K562 (cell line): ENCODE results near the gene ANKRD2. TPM values are rescaled to one million over a fixed set of nuclear protein-coding genes. Genes with fewer than 3 reads are reported as not detected.

ENCODE experiments used
- E2F4 ChIP-seq: sonication (generic); formaldehyde crosslinking; IDR thresholded peaks from 2 replicates; pipeline ENCODE4 v1.8.0; 2022; ENCODE audit warnings: mild to moderate bottlenecking, low read depth, missing genetic modification reagents
- HNRNPUL1 ChIP-seq: fragments of 200-400 bp; formaldehyde crosslinking; IDR thresholded peaks from 2 replicates; pipeline ENCODE4 v1.6.1; 2017; ENCODE audit warnings: low read length
- PCBP1 ChIP-seq: fragments of 200-400 bp; formaldehyde crosslinking; IDR thresholded peaks from 2 replicates; pipeline ENCODE4 v1.6.1; 2018; ENCODE audit warnings: mild to moderate bottlenecking, low read depth, low read length; ENCODE audit not compliant: poor library complexity, severe bottlenecking
- ZKSCAN8 ChIP-seq: fragments of 200-800 bp; sonication (Bioruptor generic); IDR thresholded peaks from 2 replicates; pipeline ENCODE4 v1.6.1; 2016; ENCODE audit warnings: missing genetic modification characterization, missing compliant biosample characterization
- ZMIZ1 ChIP-seq, 2 experiments: fragments of 150-350 bp in 1 of 2; IDR thresholded peaks; 2 replicates each; pipeline ENCODE4 v1.6.1; 2012 to 2016; ENCODE audit warnings: low read depth in 2 of 2, low read length in 2 of 2, mild to moderate bottlenecking in 1 of 2, moderate library complexity in 1 of 2
- ZNF280B ChIP-seq: fragments of 250-450 bp; sonication (Bioruptor Pico); IDR thresholded peaks from 2 replicates; pipeline ENCODE4 v1.5.1; 2021; ENCODE audit warnings: mild to moderate bottlenecking
- ZNF384 ChIP-seq: IDR thresholded peaks from 2 replicates; pipeline ENCODE4 v1.6.1; 2012; ENCODE audit warnings: low read depth, low read length, improper control_type of control experiment
- polyA plus RNA-seq, 8 experiments: library from polyadenylated mRNA; depleted of rRNA in 4 of 8; stranded (reverse) in 5 of 8; unstranded in 3 of 8; fragments of >200 nt; fragmentation: Nextera tagmentation in 2 of 8; fragmentation: Illumina TruSeq in 1 of 8; extraction: Ambion mirVana in 2 of 8; extraction: Trizol in 1 of 8; gene quantifications; 2 replicates each; pipeline versions ENCODE4 v1.2.1 to v1.2.3, GENCODE V29; 2011 to 2014; ENCODE audit warnings: inconsistent platforms in 1 of 8, missing spikeins in 1 of 8
- total RNA-seq, 7 experiments: library from RNA; depleted of rRNA in 6 of 7; stranded (reverse); fragments of >200 nt in 6 of 7; fragmentation: Illumina TruSeq in 2 of 7; extraction: Trizol in 2 of 7; gene quantifications; 2 replicates each; pipeline versions ENCODE4 v1.2.1 to v1.2.3, GENCODE V29; 2011 to 2021; ENCODE audit warnings: low replicate concordance in 1 of 7

The ANKRD2 gene
- total and polyA plus RNA-seq, 9 of the 15 experiments (the other 6 are each of a cell fraction or from before 2014, with no cell fraction given), result not detected

GRCh38 chr10:97623277-97623676 is 50.7 kb downstream of the ANKRD2 start (continued):
- TF ChIP-seq ZNF384, result no peak
- TF ChIP-seq ZKSCAN8 (CRISPR knock-in tag), result no peak
- TF ChIP-seq HNRNPUL1, result no peak
- no peak for TF ChIP-seq E2F4 (CRISPR knock-in tag)
- TF ChIP-seq ZMIZ1 (IDR thresholded peaks at IDR 0.05; ENCODE audit: low read depth in 2 of 2, low read length in 2 of 2), result no peak
- no peak for TF ChIP-seq ZNF280B (CRISPR knock-in tag)
- no peak for TF ChIP-seq PCBP1
